ENCODE results near the gene AHNAK. TPM values are rescaled to one million over a fixed set of nuclear protein-coding genes. Genes with fewer than 3 reads are reported as not detected.

AHNAK gene
- total RNA-seq, 1 donor from 2014 or later, result 27.2 TPM

- peak overlapping the region; percentile 33 for H3K4me3 Mint-ChIP-seq (ENCODE audit: low read depth)
- DNase-seq (ENCODE audit: low spot score, unreplicated experiment), result no peak
- H3K27me3 Mint-ChIP-seq, result peaks cover 14% of the 10 kb centered on the region
Measured at GRCh38 chr11:62444236-62444833, 102.3 kb downstream of the AHNAK start.

GRCh38 chr11:62443390-62444235 is 103.0 kb downstream of the AHNAK start:
- peaks cover 14% of the 10 kb centered on the region for H3K27me3 Mint-ChIP-seq
- no peak overlapping the region for H3K4me3 Mint-ChIP-seq (ENCODE audit: low read depth)
- no peak overlapping the region for H3K27ac Mint-ChIP-seq

More at GRCh38 chr11:62444236-62444833, 102.3 kb downstream of the AHNAK start:
- no peak overlapping the region for H3K27ac Mint-ChIP-seq
- no peaks in the 10 kb centered on the region for H3K9me3 Mint-ChIP-seq (ENCODE audit: low read depth)
- H3K4me1 Mint-ChIP-seq (ENCODE audit: low read depth), result peaks cover 6% of the 10 kb centered on the region
- no peaks in the 10 kb centered on the region for H3K36me3 Mint-ChIP-seq (ENCODE audit: insufficient read depth)
- no peak for TF ChIP-seq CTCF (IDR thresholded peaks at IDR 0.05; ENCODE audit: unreplicated experiment)

GRCh38 chr11:62439785-62440602 is 106.6 kb downstream of the AHNAK start:
- TF ChIP-seq CTCF (IDR thresholded peaks at IDR 0.05; ENCODE audit: unreplicated experiment), result no peak
- no peak for DNase-seq (ENCODE audit: low spot score, unreplicated experiment)
- Mint-ChIP-seq H3K36me3 (ENCODE audit: insufficient read depth) (no peaks in the 10 kb centered on the region), H3K27me3 (no peaks in the 10 kb centered on the region), H3K4me3 (ENCODE audit: low read depth) (no peak overlapping the region), H3K9me3 (ENCODE audit: low read depth) (no peaks in the 10 kb centered on the region), H3K27ac (no peak overlapping the region), H3K4me1 (ENCODE audit: low read depth) (peaks cover 5% of the 10 kb centered on the region)

More at GRCh38 chr11:62443390-62444235, 103.0 kb downstream of the AHNAK start:
- DNase-seq (ENCODE audit: low spot score, unreplicated experiment), result no peak
- TF ChIP-seq CTCF (IDR thresholded peaks at IDR 0.05; ENCODE audit: unreplicated experiment), result no peak
- no peaks in the 10 kb centered on the region for H3K36me3 Mint-ChIP-seq (ENCODE audit: insufficient read depth)
- H3K9me3 Mint-ChIP-seq (ENCODE audit: low read depth), result no peaks in the 10 kb centered on the region
- peaks cover 6% of the 10 kb centered on the region for H3K4me1 Mint-ChIP-seq (ENCODE audit: low read depth)

GRCh38 chr11:62438641-62439040 is 108.0 kb downstream of the AHNAK start:
- H3K36me3 Mint-ChIP-seq (ENCODE audit: insufficient read depth), result no peaks in the 10 kb centered on the region
- no peak overlapping the region for H3K4me3 Mint-ChIP-seq (ENCODE audit: low read depth)
- TF ChIP-seq CTCF (IDR thresholded peaks at IDR 0.05; ENCODE audit: unreplicated experiment), result no peak
- no peaks in the 10 kb centered on the region for H3K9me3 Mint-ChIP-seq (ENCODE audit: low read depth)
- no peak overlapping the region for H3K27ac Mint-ChIP-seq
- no peaks in the 10 kb centered on the region for H3K27me3 Mint-ChIP-seq
- H3K4me1 Mint-ChIP-seq (ENCODE audit: low read depth), result peaks cover 2% of the 10 kb centered on the region
- no peak for DNase-seq (ENCODE audit: low spot score, unreplicated experiment)

- no peak for TF ChIP-seq CTCF (IDR thresholded peaks at IDR 0.05; ENCODE audit: unreplicated experiment)
- H3K9me3 Mint-ChIP-seq (ENCODE audit: low read depth), result no peaks in the 10 kb centered on the region
- H3K4me1 Mint-ChIP-seq (ENCODE audit: low read depth), result peaks cover 6% of the 10 kb centered on the region
- no peaks in the 10 kb centered on the region for H3K27me3 Mint-ChIP-seq
- no peak overlapping the region for H3K4me3 Mint-ChIP-seq (ENCODE audit: low read depth)
- H3K36me3 Mint-ChIP-seq (ENCODE audit: insufficient read depth), result no peaks in the 10 kb centered on the region
- H3K27ac Mint-ChIP-seq, result no peak overlapping the region
- no peak for DNase-seq (ENCODE audit: low spot score, unreplicated experiment)
Measured at GRCh38 chr11:62437616-62438015, 109.0 kb downstream of the AHNAK start.

Measured in progenitor cell of endocrine pancreas (in vitro differentiated cells).